Stimulated activated CD4-positive, alpha-beta T cell treated with anti-CD3 and anti-CD28 coated beads, Interleukin-12 subunit alpha, Interleukin-12 subunit beta, amount 100 ng/mL, for 48 hours (primary cell): Measurements from ENCODE around the gene SHISAL1.

Experiments used
- DNase-seq, 3 donors: peaks; one replicate each; pipeline ENCODE4 v3.0.0-alpha.2; 2020; ENCODE audit warnings: low read depth in 2 of 3, low spot score in 1 of 3

SHISAL1 gene

DNA sequence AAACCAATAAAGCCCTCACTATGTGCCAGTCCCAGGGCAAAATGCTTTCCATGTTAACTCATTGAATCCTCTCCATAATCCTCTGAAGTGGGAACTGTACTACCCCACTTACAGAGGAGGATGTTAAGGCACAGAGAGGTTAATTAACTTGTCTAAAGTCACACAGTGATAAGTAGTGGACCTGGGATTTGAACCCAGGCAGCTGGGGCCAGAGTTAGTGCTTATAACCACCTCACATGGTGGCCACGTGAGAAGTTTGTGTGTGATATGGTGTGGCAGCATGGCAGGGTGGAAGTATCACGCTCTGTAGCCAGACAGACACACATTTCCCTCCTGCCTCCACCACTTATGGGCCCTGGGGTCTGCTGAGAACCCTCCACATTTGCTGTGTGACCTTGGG lies 115.5 kb downstream of the SHISAL1 start:
- DNase-seq, result no peak

DNA sequence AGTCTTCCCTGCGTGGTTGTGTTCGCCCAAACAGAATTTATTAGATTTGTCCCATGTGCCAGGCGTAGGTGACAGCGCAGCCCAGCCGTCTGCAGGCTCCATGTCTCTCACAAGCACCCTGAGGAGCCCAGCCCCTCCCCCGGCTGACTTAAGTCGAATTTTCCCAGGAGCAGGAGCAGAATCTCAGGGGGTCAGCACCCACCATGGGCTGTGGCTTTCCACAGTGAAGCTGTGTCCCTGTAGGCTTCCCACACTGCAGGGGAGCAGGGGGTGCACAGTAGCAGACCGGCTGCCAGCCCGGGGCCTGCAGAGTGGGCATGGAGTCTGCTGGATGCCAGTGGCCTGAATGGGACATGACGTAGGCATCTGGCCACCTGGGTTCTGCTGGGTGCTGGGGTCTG lies 116.0 kb downstream of the SHISAL1 start:
- no peak for DNase-seq

DNA sequence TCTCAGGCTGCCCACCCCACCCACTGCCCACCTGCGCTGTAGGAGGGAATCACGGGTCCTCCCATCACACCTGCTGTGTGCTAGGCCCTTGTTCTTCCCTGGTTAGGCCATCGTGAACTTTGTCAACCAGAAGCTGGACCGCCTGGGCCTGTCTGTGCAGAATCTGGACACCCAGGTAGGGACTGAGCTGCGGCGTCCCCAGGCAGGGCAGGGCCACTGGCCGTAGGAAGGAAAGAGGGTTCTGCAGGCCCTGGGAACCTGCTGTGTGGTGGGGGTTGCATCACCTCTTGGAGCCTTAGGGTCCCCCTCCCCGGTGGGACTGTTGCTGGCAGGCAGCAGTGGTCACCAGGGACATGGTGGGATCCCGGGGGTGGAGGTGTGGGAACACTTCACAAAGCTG lies 116.5 kb downstream of the SHISAL1 start:
- DNase-seq, result no peak

DNA sequence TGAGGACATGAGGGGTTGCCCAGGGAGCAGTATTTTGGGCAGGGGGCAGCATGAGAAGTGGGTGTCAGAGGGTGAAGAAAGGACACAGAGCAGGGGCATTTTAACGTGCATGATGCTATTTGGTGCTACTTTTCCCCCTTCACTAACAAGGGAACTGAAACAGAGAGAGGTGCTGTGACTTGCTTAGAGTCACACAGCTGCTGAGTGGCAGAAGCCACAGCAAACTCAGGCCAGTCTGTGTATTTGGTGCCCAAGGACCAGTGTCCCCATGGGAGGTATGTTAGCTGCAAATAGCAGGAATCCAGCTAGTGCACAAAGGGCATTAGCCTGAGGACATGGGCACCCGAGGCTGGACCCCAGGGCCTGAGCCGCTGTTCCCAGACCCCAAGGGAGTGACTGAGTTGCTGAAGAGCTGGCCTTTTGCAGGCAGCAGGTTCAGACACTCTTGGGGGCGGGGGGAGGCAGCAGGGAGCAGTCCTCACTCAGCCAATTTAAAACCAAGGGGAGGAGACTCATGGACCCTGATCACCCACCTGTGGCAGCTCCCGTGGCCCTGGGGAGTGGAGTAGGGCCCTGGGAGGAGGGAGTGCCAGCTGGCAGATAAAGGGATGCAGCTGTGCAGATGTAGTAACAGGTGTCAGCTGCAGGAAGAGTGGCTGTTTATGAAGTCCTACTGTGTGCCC lies 117.4 kb downstream of the SHISAL1 start:
- DNase-seq, result no peak

DNA sequence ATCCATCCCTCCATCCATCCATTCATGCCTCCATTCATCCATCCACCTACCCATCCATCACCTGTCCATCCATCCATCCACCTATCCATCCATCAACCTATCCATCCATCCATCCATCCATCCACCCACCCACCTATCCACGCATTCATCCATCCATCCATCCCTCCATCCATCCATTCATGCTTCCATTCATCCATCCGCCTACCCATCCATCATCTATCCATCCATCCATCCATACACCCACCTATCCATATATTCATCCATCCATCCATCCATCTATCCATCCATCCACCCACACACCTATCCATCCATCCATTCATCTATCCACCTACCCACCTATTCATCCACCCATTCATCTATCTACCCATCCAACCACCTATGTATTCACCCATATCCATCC lies 118.2 kb downstream of the SHISAL1 start:
- DNase-seq, result no peak
